ENCODE data around the gene AUH. TPM values are rescaled to one million over a fixed set of nuclear protein-coding genes. Genes with fewer than 3 reads are reported as not detected.

The AUH gene
- total RNA-seq, 4 donors from 2014 or later, result 10.6 to 25.4 (median 16.7) TPM

- no peak for DNase-seq
- Histone ChIP-seq H3K9me3 (no peaks in the 10 kb centered on the region), H3K27ac (no peak overlapping the region), H3K27me3 (no peaks in the 10 kb centered on the region), H3K4me3 (no peak overlapping the region), H3K4me1 (peaks cover 0 to 9% (median 0%) of the 10 kb centered on the region in 3 donors), H3K36me3 (peaks cover 0 to 28% (median 0%) of the 10 kb centered on the region in 3 donors)
- intact Hi-C loops (cut with DNase I), result no loop called here
- TF ChIP-seq CTCF (IDR thresholded peaks at IDR 0.05), result no peak
- no peak for TF ChIP-seq POLR2A (IDR thresholded peaks at IDR 0.05)
- 88 to 94% methylated on average over 6 of the region's 6 CpGs for WGBS, 2 donors
Observed at GRCh38 chr9:91222457-91222856, 139.3 kb downstream of the AUH start.

GRCh38 chr9:91221332-91221731, 140.4 kb downstream of the AUH start:
- WGBS, 2 donors, result 57 to 62% methylated on average over 6 of the region's 6 CpGs
- DNase-seq, result no peak
- peaks cover 0 to 9% (median 0%) of the 10 kb centered on the region in 3 donors for H3K4me1 ChIP-seq
- H3K27me3 ChIP-seq, result no peaks in the 10 kb centered on the region
- no peaks in the 10 kb centered on the region for H3K9me3 ChIP-seq
- no peak overlapping the region for H3K4me3 ChIP-seq
- H3K27ac ChIP-seq, result no peak overlapping the region
- no peak for TF ChIP-seq CTCF (IDR thresholded peaks at IDR 0.05)
- no peak for TF ChIP-seq POLR2A (IDR thresholded peaks at IDR 0.05)
- peaks cover 0 to 31% (median 0%) of the 10 kb centered on the region in 3 donors for H3K36me3 ChIP-seq
- intact Hi-C loops (cut with DNase I), result no loop called here

GRCh38 chr9:91220491-91221135, 141.1 kb downstream of the AUH start:
- Histone ChIP-seq H3K4me1 (peaks cover 0 to 9% (median 0%) of the 10 kb centered on the region in 3 donors), H3K27ac (no peak overlapping the region), H3K36me3 (peaks cover 0 to 31% (median 0%) of the 10 kb centered on the region in 3 donors), H3K27me3 (no peaks in the 10 kb centered on the region), H3K4me3 (no peak overlapping the region), H3K9me3 (no peaks in the 10 kb centered on the region)
- no peak for DNase-seq
- intact Hi-C loops (cut with DNase I), result no loop called here
- 82 to 86% methylated on average over 12 of the region's 12 CpGs for WGBS, 2 donors
- TF ChIP-seq POLR2A (IDR thresholded peaks at IDR 0.05) (no peak), CTCF (IDR thresholded peaks at IDR 0.05) (no peak)

GRCh38 chr9:91220021-91220420, 141.7 kb downstream of the AUH start:
- Histone ChIP-seq H3K4me1 (peaks cover 0 to 9% (median 0%) of the 10 kb centered on the region in 3 donors), H3K4me3 (no peak overlapping the region), H3K27ac (no peak overlapping the region), H3K36me3 (peaks cover 0 to 31% (median 0%) of the 10 kb centered on the region in 3 donors), H3K27me3 (no peaks in the 10 kb centered on the region), H3K9me3 (no peaks in the 10 kb centered on the region)
- intact Hi-C loops (cut with DNase I), result no loop called here
- 84 to 90% methylated on average over 4 of the region's 4 CpGs for whole genome bisulfite sequencing, 2 donors
- TF ChIP-seq POLR2A (IDR thresholded peaks at IDR 0.05) (no peak), CTCF (IDR thresholded peaks at IDR 0.05) (no peak)
- DNase-seq, result no peak

GRCh38 chr9:91219557-91219956, 142.2 kb downstream of the AUH start:
- Histone ChIP-seq H3K9me3 (no peaks in the 10 kb centered on the region), H3K27ac (no peak overlapping the region), H3K36me3 (peaks cover 0 to 31% (median 0%) of the 10 kb centered on the region in 3 donors), H3K4me1 (peaks cover 0 to 9% (median 0%) of the 10 kb centered on the region in 3 donors), H3K27me3 (no peaks in the 10 kb centered on the region), H3K4me3 (no peak overlapping the region)
- intact Hi-C loops (cut with DNase I), result no loop called here
- WGBS, 2 donors, result 50 to 61% methylated on average over 1 of the region's 1 CpG
- no peak for DNase-seq
- TF ChIP-seq POLR2A (IDR thresholded peaks at IDR 0.05) (no peak), CTCF (IDR thresholded peaks at IDR 0.05) (no peak)

Measured in esophagus squamous epithelium (tissue), 5 donors.